Spinal cord (tissue), 10 donors: ENCODE results near the gene CCDC8. TPM values are rescaled to one million over a fixed set of nuclear protein-coding genes. Genes with fewer than 3 reads are reported as not detected.
"Not testable (repeated sequence)": the region's sequence is repeated elsewhere in the genome, so short reads cannot be mapped to it uniquely, and the experiment has no call there.

Experiments used
- DNase-seq, 6 donors: peaks; one replicate each; pipeline versions ENCODE4 v3.0.0 to v3.0.0-alpha.2; 2013 to 2015; ENCODE audit warnings: low spot score in 6 of 6, low read depth in 4 of 6
- H3K27ac ChIP-seq: one replicate; pipeline ENCODE4 v1.5.1; 2013; ENCODE audit warnings: low read depth, low read length, control low read depth
- H3K27me3 ChIP-seq: one replicate; pipeline ENCODE4 v1.6.1; 2013; ENCODE audit warnings: low read length; ENCODE audit not compliant: control insufficient read depth, insufficient read depth
- H3K36me3 ChIP-seq: one replicate; pipeline ENCODE4 v1.6.1; 2013; ENCODE audit warnings: low read length; ENCODE audit not compliant: control insufficient read depth, insufficient read depth
- H3K4me1 ChIP-seq: one replicate; pipeline ENCODE4 v1.6.1; 2013; ENCODE audit warnings: low read length; ENCODE audit not compliant: control insufficient read depth, insufficient read depth
- H3K4me3 ChIP-seq: one replicate; pipeline ENCODE4 v1.5.1; 2013; ENCODE audit warnings: low read depth, low read length, control low read depth
- H3K9me3 ChIP-seq: one replicate; pipeline ENCODE4 v1.6.1; 2013; ENCODE audit warnings: low read length; ENCODE audit not compliant: control insufficient read depth, insufficient read depth
- WGBS: methylation state at CpG from one replicate; pipeline ENCODE4 v1.1.5; 2013; ENCODE audit warnings: missing lambda C conversion rate; ENCODE audit not compliant: insufficient coverage; 5-methylcytosine and 5-hydroxymethylcytosine counted together
- polyA plus RNA-seq, 2 donors: library from polyadenylated mRNA; unstranded; fragments of 120-200 nt; gene quantifications; one replicate each; pipeline ENCODE4 v1.2.1, GENCODE V29; 2013; ENCODE audit not compliant: insufficient read length in 2 of 2
- total RNA-seq, 2 donors: library from RNA; depleted of rRNA in 1 of 2; stranded (reverse); fragments of 120-200 nt in 1 of 2; fragments of >200 nt in 1 of 2; gene quantifications; one replicate each; pipeline versions ENCODE4 v1.2.3 to v1.2.4, GENCODE V29; 2013 to 2014
- donor health status: healthy.

The CCDC8 gene
- total and polyA plus RNA-seq, 4 donors = 13.2 to 37.9 (median 15.9) TPM

DNA sequence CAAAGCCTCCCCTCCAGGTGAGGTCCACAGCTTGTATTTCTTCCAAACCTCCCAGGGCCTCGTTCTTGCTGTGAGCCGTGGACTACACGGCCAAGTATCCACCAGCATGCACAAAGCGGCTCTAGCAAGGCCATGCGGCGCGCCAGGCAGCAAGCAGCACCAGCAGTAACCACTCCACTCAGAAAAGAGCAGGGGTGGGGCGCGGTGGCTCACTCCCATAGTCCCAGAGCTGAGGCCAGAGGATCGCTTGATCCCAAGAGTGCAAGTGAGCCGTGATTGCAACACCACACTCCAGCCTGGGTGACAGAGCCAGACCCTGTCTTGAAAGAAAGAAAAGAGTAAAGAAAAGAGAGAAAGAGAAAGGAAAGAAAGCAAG is 4.7 kb downstream of the CCDC8 start:
- Histone ChIP-seq H3K4me1 (peaks cover 83% of the 10 kb centered on the region), H3K4me3 (no peak overlapping the region), H3K9me3 (no peaks in the 10 kb centered on the region), H3K27me3 (peaks cover 25% of the 10 kb centered on the region), H3K36me3 (peaks cover 9% of the 10 kb centered on the region), H3K27ac (peak overlapping the region; percentile 36)
- 5% methylated on average over 11 of the region's 11 CpGs for WGBS
- DNase-seq = peak in 2 of 6 donors; percentile 66

DNA sequence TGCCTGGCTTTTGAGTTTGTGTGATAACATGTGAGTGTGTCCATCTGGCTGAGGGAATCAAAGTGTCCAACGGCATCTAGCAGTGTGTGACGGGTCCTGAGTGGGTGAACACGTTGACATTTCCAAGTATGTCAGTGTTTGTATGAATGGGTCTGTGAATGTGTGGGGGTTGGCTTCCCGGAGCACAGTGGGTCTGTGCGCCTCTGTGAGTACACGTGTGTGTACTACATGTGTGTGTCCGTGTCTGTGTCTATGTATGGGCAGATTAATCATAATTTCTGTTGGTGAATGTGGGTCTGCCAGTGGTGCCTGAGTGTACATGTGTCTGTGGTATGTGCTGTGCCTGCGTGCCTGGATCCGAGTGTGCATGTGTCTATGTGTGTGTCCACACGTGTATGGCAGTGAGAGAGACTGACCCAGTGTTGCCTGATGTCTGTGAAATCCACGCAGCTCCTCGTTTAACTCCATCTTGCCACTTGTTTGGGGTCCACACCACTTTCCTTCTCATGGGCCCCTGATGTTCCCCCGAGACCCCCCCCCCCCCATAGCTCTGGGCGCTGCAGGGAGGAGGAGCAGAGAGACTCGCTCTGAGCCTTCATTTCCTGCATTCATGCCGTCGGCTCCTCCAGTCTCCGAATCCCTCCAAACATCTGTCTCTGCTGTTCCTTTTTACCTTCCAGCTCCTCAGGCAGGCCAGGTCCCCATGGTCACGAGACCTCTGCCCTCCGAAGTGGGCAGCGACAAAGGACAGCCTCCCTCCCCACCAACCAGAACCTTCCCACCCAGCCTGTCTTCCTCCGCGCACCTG is 5.3 kb downstream of the CCDC8 start:
- Histone ChIP-seq H3K4me3 (no peak overlapping the region), H3K36me3 (peaks cover 9% of the 10 kb centered on the region), H3K4me1 (peaks cover 81% of the 10 kb centered on the region), H3K27me3 (peaks cover 24% of the 10 kb centered on the region), H3K27ac (peak overlapping the region; percentile 36), H3K9me3 (no peaks in the 10 kb centered on the region)
- DNase-seq = no peak
- 50% methylated on average over 18 of the region's 23 CpGs for WGBS

DNA sequence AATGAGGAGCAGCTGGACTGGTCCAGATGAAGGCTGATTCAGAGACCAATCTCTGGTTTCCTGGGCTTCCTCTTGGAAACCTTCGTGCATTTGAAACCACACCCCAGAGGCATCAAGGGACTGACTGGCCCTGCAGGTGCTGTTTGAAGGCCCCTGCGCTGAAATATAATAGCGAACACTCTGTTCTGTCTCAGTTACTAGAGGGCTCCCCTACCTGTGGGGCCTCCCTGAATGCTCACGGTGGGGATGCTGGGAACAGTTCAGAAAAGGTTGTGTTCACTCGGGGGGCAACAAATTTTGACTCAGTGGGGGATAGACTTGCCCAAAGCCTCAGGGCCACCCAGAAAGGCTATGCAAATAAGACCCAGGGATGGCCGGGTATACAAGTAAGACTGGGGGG is 6.4 kb downstream of the CCDC8 start:
- Histone ChIP-seq H3K36me3 (peaks cover 7% of the 10 kb centered on the region), H3K4me1 (peaks cover 70% of the 10 kb centered on the region), H3K4me3 (no peak overlapping the region), H3K27ac (no peak overlapping the region), H3K27me3 (peaks cover 19% of the 10 kb centered on the region), H3K9me3 (no peaks in the 10 kb centered on the region)
- DNase-seq = no peak
- 20% methylated on average over 5 of the region's 6 CpGs for WGBS

DNA sequence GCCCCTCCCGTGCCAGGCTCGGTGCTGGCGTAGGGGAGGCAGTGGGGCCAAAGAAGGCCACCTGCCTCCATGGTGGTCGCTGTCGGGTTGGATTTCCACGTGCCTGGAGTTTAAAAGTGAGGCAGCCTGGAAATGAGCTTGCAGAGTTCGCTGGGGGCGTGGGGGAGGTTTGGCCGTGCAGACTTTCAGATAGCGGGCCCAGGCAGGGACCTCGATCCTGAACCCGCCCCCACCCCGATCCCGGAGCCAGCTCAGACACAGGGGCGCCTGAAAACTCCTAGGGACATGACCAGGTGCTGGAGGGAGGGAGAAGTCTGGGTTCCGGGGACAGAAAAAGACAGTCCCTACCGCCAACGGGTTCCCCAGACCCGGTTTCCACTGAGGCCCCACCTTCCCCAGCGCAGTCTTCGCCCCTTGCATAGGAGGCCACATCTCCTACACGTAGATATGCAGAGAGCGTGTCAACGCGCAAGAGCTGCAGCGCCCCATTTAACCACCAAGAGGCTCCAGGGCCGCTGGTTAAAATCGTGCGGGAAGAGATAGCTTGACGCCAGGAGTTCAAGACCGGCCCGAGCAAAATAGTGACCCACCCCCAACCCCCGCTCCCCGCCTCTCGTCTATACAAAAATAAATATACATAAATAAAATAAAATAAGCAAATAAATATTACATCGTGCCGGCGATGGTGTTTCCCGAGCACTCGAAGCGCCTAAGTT is 8.5 kb downstream of the CCDC8 start:
- peaks cover 15% of the 10 kb centered on the region for H3K27me3 ChIP-seq
- peak in 2 of 6 donors; percentile 45 to 55 for DNase-seq
- H3K27ac ChIP-seq = peak overlapping the region; percentile 64
- peak overlapping the region; percentile 50 for H3K4me3 ChIP-seq
- H3K36me3 ChIP-seq = no peaks in the 10 kb centered on the region
- H3K9me3 ChIP-seq = no peaks in the 10 kb centered on the region
- WGBS = 31% methylated on average over 25 of the region's 41 CpGs
- peaks cover 52% of the 10 kb centered on the region for H3K4me1 ChIP-seq

DNA sequence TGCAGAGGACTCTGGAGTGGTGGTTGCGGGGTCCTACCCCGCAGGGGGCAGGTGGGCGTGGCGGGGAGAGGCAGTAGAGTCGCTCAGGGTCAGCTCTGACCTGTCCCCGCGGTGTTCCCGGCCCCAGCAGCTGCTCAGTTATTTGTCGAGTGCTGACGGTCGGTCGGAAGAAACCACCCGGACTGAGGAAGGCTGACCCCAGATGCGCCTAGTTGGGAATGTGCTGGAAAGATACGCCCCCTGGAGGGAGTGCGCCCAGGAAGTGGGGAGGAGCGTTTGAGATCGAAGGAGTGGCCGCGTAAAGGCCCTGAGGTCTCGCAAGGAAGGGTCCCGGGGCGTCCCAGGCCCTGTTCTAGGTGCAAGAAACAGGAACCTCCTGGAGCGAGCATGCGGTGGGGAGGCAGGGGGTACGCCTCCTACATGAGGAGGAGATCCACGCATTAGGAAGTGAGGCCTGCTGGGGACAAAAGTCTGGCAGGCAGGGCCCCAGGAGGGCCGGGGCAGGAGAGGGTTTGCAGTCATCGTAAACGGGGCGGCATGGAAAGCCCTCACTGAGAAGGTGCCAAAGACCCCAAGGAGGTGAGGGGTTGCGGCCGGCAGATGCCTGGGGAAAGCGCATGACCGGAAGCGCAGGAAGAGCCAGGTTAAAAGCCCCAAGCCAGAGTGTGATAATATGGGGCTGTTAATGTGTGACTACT is 9.2 kb downstream of the CCDC8 start:
- peak in 1 of 6 donors; percentile 69 for DNase-seq
- Histone ChIP-seq H3K9me3 (no peaks in the 10 kb centered on the region), H3K27me3 (peaks cover 17% of the 10 kb centered on the region), H3K27ac (peak overlapping the region; percentile 64), H3K4me1 (peaks cover 50% of the 10 kb centered on the region), H3K4me3 (peak overlapping the region; percentile 50), H3K36me3 (no peaks in the 10 kb centered on the region)
- WGBS = 14% methylated on average over 36 of the region's 36 CpGs

DNA sequence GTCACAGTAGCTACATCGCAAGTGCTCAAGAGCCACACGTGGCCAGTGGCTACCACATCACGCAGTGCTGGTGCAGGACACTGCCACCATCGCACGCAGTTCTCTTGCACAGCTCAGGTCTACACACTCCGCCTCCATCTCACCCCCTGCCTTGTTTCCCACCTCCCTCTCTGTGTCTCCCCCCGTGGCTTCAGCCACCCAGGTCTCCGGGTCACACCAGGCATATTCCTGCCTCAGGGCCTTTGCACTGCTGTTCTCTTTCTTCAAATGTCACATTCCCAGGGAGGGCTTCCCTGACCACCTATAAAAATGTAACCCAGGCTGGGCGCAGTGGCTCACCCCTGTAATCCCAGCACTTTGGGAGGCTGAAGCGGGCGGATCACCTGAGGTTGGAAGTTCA is 10.6 kb downstream of the CCDC8 start:
- Histone ChIP-seq H3K9me3 (no peaks in the 10 kb centered on the region), H3K27me3 (peaks cover 17% of the 10 kb centered on the region), H3K27ac (no peak overlapping the region), H3K4me3 (no peak overlapping the region), H3K36me3 (no peaks in the 10 kb centered on the region), H3K4me1 (peaks cover 37% of the 10 kb centered on the region)
- WGBS = 85% methylated on average over 9 of the region's 11 CpGs
- DNase-seq = no peak

DNA sequence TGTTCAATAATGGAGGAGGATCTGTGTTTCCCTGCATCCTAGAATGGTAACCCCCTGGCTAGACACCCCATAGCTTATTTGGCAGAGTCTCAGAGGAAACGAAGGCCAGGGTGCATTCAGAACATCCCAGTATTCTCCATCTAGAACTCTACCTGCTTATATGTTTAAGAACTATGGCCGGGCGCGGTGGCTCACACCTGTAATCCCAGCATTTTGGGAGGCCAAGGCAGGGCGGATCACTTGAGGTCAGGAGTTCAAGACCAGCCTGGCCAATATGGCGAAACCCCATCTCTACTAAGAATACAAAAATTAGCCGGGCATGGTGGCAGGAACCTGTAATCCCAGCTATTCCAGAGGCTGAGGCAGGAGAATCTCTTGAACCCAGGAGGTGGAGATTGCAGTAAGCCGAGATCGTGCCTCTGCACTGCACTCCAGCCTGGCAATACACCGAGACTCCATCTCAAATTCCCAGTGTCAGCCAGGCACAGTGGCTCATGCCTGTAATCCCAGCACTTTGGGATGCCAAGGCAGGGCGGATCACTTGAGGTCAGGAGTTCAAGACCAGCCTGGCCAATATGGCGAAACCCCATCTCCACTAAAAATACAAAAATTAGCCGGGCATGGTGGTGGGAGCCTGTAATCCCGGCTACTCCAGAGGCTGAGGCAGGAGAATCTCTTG is 15.4 kb downstream of the CCDC8 start:
- H3K4me1 ChIP-seq, H3K27ac ChIP-seq, H3K9me3 ChIP-seq, H3K4me3 ChIP-seq, H3K36me3 ChIP-seq, DNase-seq, H3K27me3 ChIP-seq: not testable (repeated sequence)
- 99% methylated on average over 10 of the region's 14 CpGs for WGBS

DNA sequence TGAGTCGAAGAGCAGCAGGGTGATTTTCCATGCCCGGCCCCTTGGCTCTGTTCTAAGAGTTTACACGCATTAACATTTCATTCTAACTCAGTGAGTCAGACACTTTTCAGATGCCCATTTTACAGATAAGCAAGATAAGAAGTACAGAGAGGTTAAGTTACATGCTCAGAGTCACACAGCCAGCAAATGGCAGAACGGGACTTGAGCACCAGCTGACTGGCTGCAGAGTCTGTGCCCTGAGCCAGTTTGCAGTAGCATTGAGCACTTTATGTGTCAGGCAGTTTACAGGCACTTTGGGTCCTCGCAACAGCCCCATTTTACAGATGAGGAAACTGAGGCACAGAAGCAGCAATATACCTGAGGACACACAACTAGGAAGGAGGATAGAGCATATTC is 19.0 kb downstream of the CCDC8 start:
- Histone ChIP-seq H3K4me3 (no peak overlapping the region), H3K4me1 (peaks cover 23% of the 10 kb centered on the region), H3K9me3 (no peaks in the 10 kb centered on the region), H3K27me3 (no peaks in the 10 kb centered on the region), H3K27ac (no peak overlapping the region), H3K36me3 (peaks cover 35% of the 10 kb centered on the region)
- 100% methylated on average over 2 of the region's 5 CpGs for WGBS
- DNase-seq = no peak
